Measurements from ENCODE around the gene PDZRN3. TPM values are rescaled to one million over a fixed set of nuclear protein-coding genes. Genes with fewer than 3 reads are reported as not detected.

Gene PDZRN3
- total RNA-seq, 1 experiment from 2014 or later: 0.17 TPM

GRCh38 chr3:73577704-73578103 is 47.0 kb downstream of the PDZRN3 start:
- Histone ChIP-seq H3K4me1 (ENCODE audit: control insufficient read depth in 1 of 2, insufficient read depth in 2 of 2, low read length in 2 of 2) (no peaks in the 10 kb centered on the region), H3K27ac (ENCODE audit: low read depth, low read length) (no peak overlapping the region), H3K9ac (ENCODE audit: low read length) (no peak overlapping the region), H2AFZ (ENCODE audit: low read depth, low read length, poor library complexity, severe bottlenecking) (no peak overlapping the region), H3K27me3 (ENCODE audit: insufficient read depth, low read length) (no peaks in the 10 kb centered on the region), H3K9me3 (ENCODE audit: control insufficient read depth in 1 of 2, insufficient read depth in 1 of 2, low read depth in 1 of 2, low read length in 2 of 2) (no peaks in the 10 kb centered on the region), H3K4me3 (replicated peaks in 1 of 2; ENCODE audit: low read depth in 1 of 2, low read length in 2 of 2) (no peak overlapping the region), H3K4me2 (ENCODE audit: low read length) (no peak overlapping the region), H3K79me2 (ENCODE audit: insufficient read depth, low read length) (no peaks in the 10 kb centered on the region), H4K20me1 (ENCODE audit: insufficient read depth) (no peaks in the 10 kb centered on the region), H3K36me3 (ENCODE audit: control insufficient read depth in 1 of 2, insufficient read depth in 2 of 2, low read length in 2 of 2) (no peaks in the 10 kb centered on the region), H3K9me2 (ENCODE audit: insufficient read depth) (no peaks in the 10 kb centered on the region)
- ATAC-seq (no peak), DNase-seq (ENCODE audit: low read depth, low spot score) (no peak)
- CTCF ChIA-PET: no interaction called here
- BruUV-seq (replicated peaks): no TSS peak
- RAD21 ChIA-PET (ENCODE audit: low non-redundant PET in 1 of 2, low total read pairs in 2 of 2, uncharacterized antibody in 2 of 2, unreplicated experiment in 2 of 2): no interaction called here
- TF ChIP-seq SP1 (IDR thresholded peaks at IDR 0.05; ENCODE audit: low read depth) (no peak), JUND (IDR thresholded peaks at IDR 0.05) (no peak), CBX3 (IDR thresholded peaks at IDR 0.05; ENCODE audit: low read depth) (no peak), MAX (IDR thresholded peaks at IDR 0.05) (no peak), TCF7L2 (IDR thresholded peaks at IDR 0.05; ENCODE audit: borderline replicate concordance, extremely low read depth, insufficient read depth, insufficient read length) (no peak), SIN3A (IDR thresholded peaks at IDR 0.05; ENCODE audit: low read depth) (no peak), EZH2 (IDR thresholded peaks at IDR 0.05) (no peak), ZFX (IDR thresholded peaks at IDR 0.05) (no peak), EGR1 (IDR thresholded peaks at IDR 0.05; ENCODE audit: low read depth) (no peak), POLR2AphosphoS5 (IDR thresholded peaks at IDR 0.05; ENCODE audit: low read depth, low read length) (no peak), YY1 (IDR thresholded peaks at IDR 0.05; ENCODE audit: extremely low read depth, insufficient replicate concordance, low read depth, low read length) (no peak)
- POLR2A ChIA-PET: no interaction called here
- intact Hi-C loops (cut with micrococcal nuclease): no loop called here

- no peak overlapping the region for H3K4me2 ChIP-seq (ENCODE audit: low read length)
- TF ChIP-seq ATF3 (IDR thresholded peaks at IDR 0.05) (no peak), ELF1 (IDR thresholded peaks at IDR 0.05; ENCODE audit: borderline replicate concordance, low read depth) (no peak)
- ChIA-PET CTCF (no interaction called here), RAD21 (ENCODE audit: low non-redundant PET in 1 of 2, low total read pairs in 2 of 2, uncharacterized antibody in 2 of 2, unreplicated experiment in 2 of 2) (no interaction called here), POLR2A (no interaction called here)
- no peaks in the 10 kb centered on the region for H3K9me3 ChIP-seq (ENCODE audit: control insufficient read depth in 1 of 2, insufficient read depth in 1 of 2, low read depth in 1 of 2, low read length in 2 of 2)
- no TSS peak for BruUV-seq (replicated peaks)
- no peaks in the 10 kb centered on the region for H4K20me1 ChIP-seq (ENCODE audit: insufficient read depth)
- H3K36me3 ChIP-seq (ENCODE audit: control insufficient read depth in 1 of 2, insufficient read depth in 2 of 2, low read length in 2 of 2): no peaks in the 10 kb centered on the region
- no peak overlapping the region for H3K27ac ChIP-seq (ENCODE audit: low read depth, low read length)
- no peaks in the 10 kb centered on the region for H3K9me2 ChIP-seq (ENCODE audit: insufficient read depth)
- no peak overlapping the region for H3K9ac ChIP-seq (ENCODE audit: low read length)
- H3K79me2 ChIP-seq (ENCODE audit: insufficient read depth, low read length): no peaks in the 10 kb centered on the region
- no peak overlapping the region for H3K4me3 ChIP-seq (replicated peaks in 1 of 2; ENCODE audit: low read depth in 1 of 2, low read length in 2 of 2)
- no peaks in the 10 kb centered on the region for H3K4me1 ChIP-seq (ENCODE audit: control insufficient read depth in 1 of 2, insufficient read depth in 2 of 2, low read length in 2 of 2)
- intact Hi-C loops (cut with micrococcal nuclease): no loop called here
- ATAC-seq (no peak), DNase-seq (ENCODE audit: low read depth, low spot score) (no peak)
- H3K27me3 ChIP-seq (ENCODE audit: insufficient read depth, low read length): no peaks in the 10 kb centered on the region
- H2AFZ ChIP-seq (ENCODE audit: low read depth, low read length, poor library complexity, severe bottlenecking): no peak overlapping the region
Observed at GRCh38 chr3:73576999-73577461, 47.7 kb downstream of the PDZRN3 start.

Data from HCT116 (cell line).